Right lung (tissue), 5 donors: ENCODE data around the gene TASP1. TPM values are rescaled to one million over a fixed set of nuclear protein-coding genes. Genes with fewer than 3 reads are reported as not detected.
"Not testable (repeated sequence)": the region's sequence is repeated elsewhere in the genome, so short reads cannot be mapped to it uniquely, and the experiment has no call there.

Experiments used
- DNase-seq, 2 donors: peaks; one replicate each; pipeline ENCODE4 v3.0.0-alpha.2; 2013
- polyA plus RNA-seq, 5 donors: library from polyadenylated mRNA; unstranded; fragments of 120-200 nt; gene quantifications; one replicate each; pipeline versions ENCODE4 v1.2.1 to v1.2.3, GENCODE V29; 2013; ENCODE audit warnings: inconsistent platforms in 1 of 5, low replicate concordance in 1 of 5; ENCODE audit not compliant: insufficient read length in 5 of 5, insufficient read depth in 1 of 5

Gene TASP1
- polyA plus RNA-seq, 5 donors, result 14.9 to 21.4 (median 19.5) TPM

DNA sequence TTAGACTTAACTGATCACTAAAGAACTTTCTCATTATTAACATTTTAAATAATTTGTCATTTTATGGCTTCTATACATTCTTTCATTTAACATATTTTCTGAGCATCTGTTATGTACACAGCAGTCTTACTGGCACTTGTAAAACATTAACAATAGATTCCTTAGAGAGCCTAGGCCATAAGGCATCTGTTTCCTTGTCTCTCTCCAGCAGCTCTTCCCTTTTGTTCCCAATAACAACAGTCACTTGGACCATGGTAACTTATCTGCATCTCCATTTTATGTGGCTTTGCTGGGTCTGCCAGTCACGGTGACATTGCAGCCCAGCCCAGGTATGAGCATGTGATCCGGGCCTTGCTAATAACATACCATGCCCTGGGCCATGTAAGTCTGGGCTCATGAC is 11.7 kb upstream of the TASP1 start:
- DNase-seq, result no peak

- DNase-seq, result peak; percentile 45 to 51
These were observed 9.8 kb upstream of the TASP1 start for GRCh38 chr20:13648291-13649228.

DNA sequence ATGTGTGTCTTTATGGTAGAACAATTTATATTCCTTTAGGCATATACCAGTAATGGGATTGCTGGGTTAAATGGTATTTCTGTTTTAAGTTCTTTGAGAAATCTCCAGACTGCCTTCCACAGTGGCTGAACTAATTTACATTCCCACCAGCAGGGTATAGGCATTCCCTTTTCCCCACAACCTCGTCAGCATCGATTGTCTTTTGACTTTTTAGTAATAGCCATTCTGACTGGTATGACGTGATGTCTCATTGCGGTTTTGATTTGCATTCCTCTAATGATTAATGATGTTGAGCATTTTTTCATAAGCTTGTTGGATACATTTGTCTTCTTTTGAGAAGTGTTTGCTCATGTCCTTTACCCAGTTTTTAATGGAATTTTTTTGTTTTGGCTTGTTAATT is 5.3 kb upstream of the TASP1 start:
- no peak for DNase-seq

GRCh38 chr20:13639150-13639497 is 392 bp upstream of the TASP1 start:
- no peak for DNase-seq

DNA sequence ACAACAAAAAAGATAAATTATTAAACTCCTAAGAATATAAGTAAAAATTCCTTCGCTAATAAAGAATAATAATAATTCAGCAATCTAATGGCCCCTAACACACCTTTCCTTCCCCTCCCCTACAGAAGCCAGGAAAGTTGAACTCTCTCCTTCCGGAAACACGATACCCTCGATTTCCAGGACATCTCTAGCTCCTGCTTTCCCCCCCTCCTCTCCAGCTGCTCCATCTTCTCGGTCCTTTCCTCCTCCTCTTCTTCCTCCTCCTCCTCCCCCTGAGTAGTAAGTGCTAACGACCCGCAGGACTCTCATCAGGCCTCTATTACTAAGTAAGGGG is 603 bp downstream of the TASP1 start:
- no peak for DNase-seq

- no peak for DNase-seq
These were observed 6.3 kb downstream of the TASP1 start for GRCh38 chr20:13632431-13632830.

DNA sequence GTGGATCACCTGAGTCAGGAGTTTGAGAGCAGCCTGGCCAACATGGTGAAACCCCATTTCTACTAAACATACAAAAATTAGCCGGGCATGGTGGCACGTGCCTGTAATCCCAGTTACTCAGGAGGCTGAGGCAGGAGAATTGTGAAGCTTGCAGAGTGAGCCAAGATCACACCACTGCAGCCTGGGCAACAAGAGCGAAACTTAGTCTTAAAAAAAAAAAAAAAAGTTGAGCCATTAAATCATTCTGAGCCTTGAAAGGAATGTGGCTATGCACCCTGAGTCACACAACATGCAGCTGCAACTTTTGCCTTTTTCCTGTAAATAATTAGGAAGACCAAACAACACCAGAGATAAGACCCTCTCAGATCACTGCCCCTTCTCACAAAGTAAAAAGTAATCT is 11.2 kb downstream of the TASP1 start:
- not testable (repeated sequence) for DNase-seq

DNA sequence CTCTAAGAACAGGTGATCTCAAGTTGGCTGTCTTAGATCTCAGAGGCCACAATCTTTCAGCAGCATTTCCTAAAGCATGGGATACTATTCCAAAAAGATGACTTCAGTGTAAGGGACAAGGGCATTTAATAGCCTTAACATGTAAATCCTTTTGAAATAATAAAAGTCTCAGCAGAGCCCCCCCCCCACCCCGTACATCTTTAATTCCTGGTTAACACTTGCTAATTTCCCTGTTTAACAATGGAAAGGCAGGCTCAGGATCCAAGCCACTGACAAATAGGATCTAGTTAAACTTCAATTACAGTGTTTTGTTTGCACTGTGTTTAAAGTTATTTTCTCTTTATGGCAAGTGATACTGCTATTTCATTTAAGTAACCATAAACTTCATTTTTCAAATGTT is 12.0 kb downstream of the TASP1 start:
- DNase-seq, result no peak

GRCh38 chr20:13625304-13625979 is 13.3 kb downstream of the TASP1 start:
- peak; percentile 18 to 24 for DNase-seq

DNA sequence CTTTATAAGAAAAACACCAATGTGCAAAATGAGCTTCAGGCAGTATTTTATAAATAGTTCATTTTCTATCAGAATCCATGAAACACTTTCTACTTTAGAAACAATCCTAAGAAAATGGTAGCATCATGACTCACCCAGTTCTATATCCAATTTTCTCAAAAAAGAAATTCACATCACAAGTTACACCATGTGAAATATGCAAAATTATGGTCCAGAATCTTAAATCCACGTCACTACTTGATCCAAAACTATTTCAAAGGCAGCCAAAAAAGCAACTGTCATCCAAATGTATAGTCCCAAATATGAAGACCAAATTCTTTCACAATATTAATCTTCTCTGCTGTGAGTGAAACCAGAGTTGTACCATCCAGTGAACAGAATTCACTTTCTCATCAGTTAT is 19.3 kb downstream of the TASP1 start:
- peak in 1 of 2 donors; percentile 29 for DNase-seq

- DNase-seq, result not testable (repeated sequence)
These were observed 20.3 kb downstream of the TASP1 start for GRCh38 chr20:13618456-13618855.

DNA sequence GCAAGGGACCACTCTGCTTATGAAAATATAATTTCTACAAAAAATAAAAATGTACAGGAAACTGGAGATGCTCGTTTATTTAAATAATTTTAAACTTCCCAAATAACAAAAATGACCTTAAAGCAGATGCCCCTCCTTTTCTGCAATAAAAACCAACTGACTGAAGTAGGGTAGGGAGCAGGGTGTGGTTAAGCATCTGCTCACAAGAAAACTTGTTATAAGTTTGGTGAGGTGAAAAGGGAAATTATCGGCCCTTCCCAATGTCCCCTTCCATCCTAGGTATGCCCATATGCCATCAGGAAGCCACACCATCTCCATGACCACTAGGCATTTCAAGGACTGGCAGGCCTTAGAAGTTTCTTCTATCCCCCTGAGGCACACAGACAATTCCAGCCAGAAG is 21.1 kb downstream of the TASP1 start:
- DNase-seq, result not testable (repeated sequence)

DNA sequence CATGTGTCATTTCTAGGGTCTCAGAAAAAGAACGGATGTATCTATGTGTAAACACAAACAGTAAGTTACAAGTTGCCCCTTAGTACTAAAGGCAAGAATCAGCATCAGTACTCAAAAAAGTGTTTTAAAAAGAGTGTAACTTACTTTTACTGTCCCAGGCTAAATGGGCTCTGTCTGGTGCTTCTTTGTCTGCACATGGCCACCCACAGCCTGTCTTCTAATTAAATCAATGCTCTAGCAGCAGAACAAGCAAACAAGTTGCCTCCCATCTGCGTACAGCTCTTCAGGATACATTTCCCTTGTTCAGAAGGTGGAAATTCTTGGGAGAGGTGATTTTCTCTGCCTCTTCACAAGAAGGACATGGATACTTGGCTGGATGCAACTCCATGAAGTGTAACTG is 22.0 kb downstream of the TASP1 start:
- not testable (repeated sequence) for DNase-seq

DNA sequence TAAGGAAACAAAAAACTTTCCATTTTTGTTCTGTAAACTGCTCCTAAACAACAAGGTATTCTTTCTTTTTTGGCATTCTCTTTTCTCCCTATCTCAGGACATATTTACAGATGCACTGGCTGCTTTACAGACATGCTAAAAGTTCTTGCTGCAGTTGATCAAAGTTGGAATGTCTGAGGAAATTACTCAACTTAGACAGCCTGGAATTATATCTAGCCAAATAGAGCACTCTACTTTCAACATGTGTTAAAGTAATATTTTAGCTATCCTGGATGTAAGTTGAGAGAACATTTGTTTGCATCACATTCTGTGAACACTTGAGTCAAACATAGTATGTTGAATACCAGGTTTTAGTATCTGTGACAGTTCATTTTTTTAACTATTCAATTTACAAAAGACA is 24.8 kb downstream of the TASP1 start:
- DNase-seq, result no peak

DNA sequence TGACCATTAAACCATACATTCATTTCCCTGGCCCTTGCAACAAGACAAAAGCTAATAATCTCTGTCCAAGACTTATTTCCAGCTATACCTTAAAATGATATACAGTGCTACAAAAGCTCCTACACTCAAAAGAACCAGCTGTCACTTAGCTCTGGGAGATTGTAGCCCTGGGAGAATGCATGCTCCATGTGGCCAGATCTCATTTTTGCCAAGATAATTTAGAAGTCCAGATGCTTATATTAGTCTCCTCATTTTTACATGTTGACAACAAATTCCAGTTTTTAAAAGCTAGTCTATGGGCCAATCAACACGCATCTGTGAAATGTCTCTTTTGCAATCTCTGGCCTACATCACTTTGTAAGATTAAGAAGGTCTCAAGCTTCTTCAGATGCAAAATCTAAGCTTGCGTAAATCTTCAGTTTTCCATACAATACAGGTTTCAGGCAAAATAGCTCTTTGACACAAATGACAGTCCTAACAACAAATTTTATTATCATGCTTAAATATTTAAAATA is 27.1 kb downstream of the TASP1 start:
- DNase-seq, result no peak

- DNase-seq, result no peak
These were observed 28.5 kb downstream of the TASP1 start for GRCh38 chr20:13610184-13610583.

- DNase-seq, result no peak
These were observed 30.7 kb downstream of the TASP1 start for GRCh38 chr20:13608066-13608465.

- not testable (repeated sequence) for DNase-seq
These were observed 45.3 kb downstream of the TASP1 start for GRCh38 chr20:13593423-13593822.

DNA sequence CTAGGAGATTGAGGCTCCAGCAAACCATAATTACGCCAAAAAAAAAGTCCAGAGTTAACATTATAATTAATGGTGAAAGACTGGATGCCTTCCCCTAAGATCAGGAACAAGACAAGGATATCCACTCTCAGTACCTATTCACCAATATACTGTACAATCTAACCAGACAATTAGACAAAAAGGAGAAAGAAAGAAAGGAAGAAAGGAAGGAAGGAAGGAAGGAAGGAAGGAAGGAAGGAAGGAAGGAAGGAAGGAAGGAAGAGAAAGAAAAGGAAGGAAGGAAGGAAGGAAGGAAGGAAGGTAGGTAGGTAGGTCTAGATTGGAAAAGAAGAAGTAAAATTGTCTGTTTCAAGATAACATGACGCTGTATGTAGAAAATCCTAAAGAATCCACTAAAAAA is 50.7 kb downstream of the TASP1 start:
- DNase-seq, result no peak

DNA sequence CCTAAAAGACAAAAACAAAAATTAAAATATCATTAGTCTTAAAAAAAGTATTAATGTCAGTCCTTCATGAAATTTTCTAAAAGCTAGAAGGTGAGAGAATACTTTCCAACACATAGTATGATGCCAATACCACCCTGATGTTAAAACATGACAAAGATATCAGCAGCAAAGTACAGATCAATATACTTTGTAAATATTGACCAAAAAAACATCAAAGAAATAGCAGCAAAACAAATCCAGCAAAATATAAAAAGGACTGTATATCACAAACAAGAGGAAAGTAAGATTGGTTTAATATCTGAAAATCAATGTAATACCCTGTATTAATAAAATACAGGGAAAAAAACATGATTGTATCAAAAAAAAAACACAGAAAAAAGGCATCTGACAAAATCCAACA is 51.4 kb downstream of the TASP1 start:
- DNase-seq, result no peak

DNA sequence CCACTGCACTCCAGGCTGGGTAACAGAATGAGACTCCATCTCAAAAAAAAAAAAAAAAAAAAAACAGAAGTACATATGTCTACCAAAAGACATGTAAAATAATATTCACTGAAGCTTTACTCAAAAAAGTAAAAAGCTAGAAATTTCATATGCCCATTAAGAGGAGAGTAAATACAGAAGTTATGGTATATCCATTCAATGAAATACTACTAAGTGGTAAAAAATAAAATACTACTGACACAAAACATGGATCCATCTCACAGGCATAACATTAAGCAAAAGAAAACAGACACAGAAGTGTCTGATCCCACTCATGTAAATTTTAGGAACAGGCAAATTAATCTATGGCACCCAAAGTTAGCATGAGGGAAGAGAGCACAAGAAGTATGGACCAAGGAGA is 52.6 kb downstream of the TASP1 start:
- DNase-seq, result no peak

GRCh38 chr20:13581451-13581850 is 57.3 kb downstream of the TASP1 start:
- DNase-seq, result no peak

DNA sequence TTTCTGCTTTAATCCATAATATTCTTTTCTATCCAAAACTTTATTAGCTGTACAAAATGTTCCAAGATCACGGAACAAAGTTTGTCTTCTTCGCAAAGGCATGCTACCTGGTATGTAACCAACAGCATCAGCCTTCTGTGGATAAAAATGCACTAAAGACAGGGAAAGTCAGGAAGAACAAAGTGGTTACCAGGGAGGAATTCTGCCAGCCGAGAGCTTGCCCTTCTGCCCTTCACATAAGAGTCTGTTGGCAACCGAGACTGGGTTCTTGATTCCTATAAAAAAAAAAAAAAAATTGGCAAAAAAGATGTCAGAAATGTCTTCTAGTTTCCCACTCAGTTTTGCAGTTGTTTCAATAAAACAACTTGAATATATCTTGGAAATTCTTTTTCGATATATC is 58.0 kb downstream of the TASP1 start:
- DNase-seq, result no peak
